ENCODE results near the gene ADAM17. TPM values are rescaled to one million over a fixed set of nuclear protein-coding genes. Genes with fewer than 3 reads are reported as not detected.

ADAM17 gene
- total RNA-seq, 4 donors from 2014 or later = 30.6 to 50.9 (median 42.6) TPM

GRCh38 chr2:9536504-9536903 lies 19.1 kb downstream of the ADAM17 start:
- Histone ChIP-seq H3K4me3 (no peak overlapping the region), H3K9me3 (no peaks in the 10 kb centered on the region), H3K36me3 (peaks cover 0 to 29% (median 0%) of the 10 kb centered on the region in 3 donors), H3K27ac (peak overlapping the region in 2 of 4 donors; percentile 76 to 85), H3K27me3 (no peaks in the 10 kb centered on the region), H3K4me1 (peaks cover 0 to 48% (median 13%) of the 10 kb centered on the region in 4 donors)
- WGBS, 2 donors = 89 to 93% methylated on average over 6 of the region's 6 CpGs
- TF ChIP-seq POLR2A (IDR thresholded peaks at IDR 0.05) = no peak
- no peak for TF ChIP-seq CTCF (IDR thresholded peaks at IDR 0.05)
- no peak for TF ChIP-seq EP300 (IDR thresholded peaks at IDR 0.05)
- no peak for DNase-seq (ENCODE audit: low spot score in 2 of 2)

GRCh38 chr2:9535177-9535576 lies 20.5 kb downstream of the ADAM17 start:
- H3K4me1 ChIP-seq = peaks cover 0 to 37% (median 13%) of the 10 kb centered on the region in 4 donors
- no peak overlapping the region for H3K4me3 ChIP-seq
- no peak for DNase-seq (ENCODE audit: low spot score in 2 of 2)
- no peaks in the 10 kb centered on the region for H3K27me3 ChIP-seq
- no peak for TF ChIP-seq POLR2A (IDR thresholded peaks at IDR 0.05)
- no peaks in the 10 kb centered on the region for H3K9me3 ChIP-seq
- H3K27ac ChIP-seq = peak overlapping the region in 1 of 4 donors; percentile 85
- WGBS, 2 donors = 50 to 56% methylated on average over 1 of the region's 1 CpG
- H3K36me3 ChIP-seq = peaks cover 0 to 35% (median 0%) of the 10 kb centered on the region in 3 donors

DNA sequence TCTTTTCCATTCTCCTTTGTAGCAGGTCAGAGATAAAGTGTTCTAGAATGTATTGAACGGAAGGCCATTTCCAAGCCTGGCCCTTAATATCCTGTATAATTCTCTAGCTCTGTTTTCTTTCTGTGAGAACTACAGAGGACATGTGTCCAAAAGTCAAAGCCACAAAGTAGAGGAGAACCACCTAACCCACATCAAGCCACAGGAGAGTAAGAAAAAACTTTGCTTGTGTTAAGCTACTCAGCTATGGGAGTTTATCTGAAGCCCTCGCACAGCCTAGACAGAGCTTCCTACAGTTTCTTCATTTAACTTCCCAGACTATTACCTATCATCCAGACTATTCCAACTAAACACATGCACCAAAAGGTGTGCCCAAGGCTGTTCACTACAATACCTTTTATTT lies 22.0 kb downstream of the ADAM17 start:
- Histone ChIP-seq H3K9me3 (no peaks in the 10 kb centered on the region), H3K27ac (no peak overlapping the region), H3K4me1 (peaks cover 0 to 22% (median 10%) of the 10 kb centered on the region in 4 donors), H3K4me3 (no peak overlapping the region), H3K36me3 (peaks cover 0 to 47% (median 0%) of the 10 kb centered on the region in 3 donors), H3K27me3 (no peaks in the 10 kb centered on the region)
- TF ChIP-seq POLR2A (IDR thresholded peaks at IDR 0.05) (no peak), CTCF (IDR thresholded peaks at IDR 0.05) (no peak), EP300 (IDR thresholded peaks at IDR 0.05) (no peak)
- no peak for DNase-seq (ENCODE audit: low spot score in 2 of 2)
- 93 to 94% methylated on average over 2 of the region's 2 CpGs for WGBS, 2 donors

GRCh38 chr2:9532421-9532820 lies 23.2 kb downstream of the ADAM17 start:
- Histone ChIP-seq H3K27me3 (no peaks in the 10 kb centered on the region), H3K4me3 (no peak overlapping the region), H3K4me1 (peaks cover 0 to 24% (median 8%) of the 10 kb centered on the region in 4 donors), H3K36me3 (peaks cover 0 to 57% (median 0%) of the 10 kb centered on the region in 3 donors), H3K9me3 (no peaks in the 10 kb centered on the region), H3K27ac (no peak overlapping the region)
- TF ChIP-seq EP300 (IDR thresholded peaks at IDR 0.05) = no peak
- no peak for TF ChIP-seq POLR2A (IDR thresholded peaks at IDR 0.05)
- no peak for TF ChIP-seq CTCF (IDR thresholded peaks at IDR 0.05)
- 86 to 94% methylated on average over 4 of the region's 4 CpGs for WGBS, 2 donors
- DNase-seq (ENCODE audit: low spot score in 2 of 2) = no peak

DNA sequence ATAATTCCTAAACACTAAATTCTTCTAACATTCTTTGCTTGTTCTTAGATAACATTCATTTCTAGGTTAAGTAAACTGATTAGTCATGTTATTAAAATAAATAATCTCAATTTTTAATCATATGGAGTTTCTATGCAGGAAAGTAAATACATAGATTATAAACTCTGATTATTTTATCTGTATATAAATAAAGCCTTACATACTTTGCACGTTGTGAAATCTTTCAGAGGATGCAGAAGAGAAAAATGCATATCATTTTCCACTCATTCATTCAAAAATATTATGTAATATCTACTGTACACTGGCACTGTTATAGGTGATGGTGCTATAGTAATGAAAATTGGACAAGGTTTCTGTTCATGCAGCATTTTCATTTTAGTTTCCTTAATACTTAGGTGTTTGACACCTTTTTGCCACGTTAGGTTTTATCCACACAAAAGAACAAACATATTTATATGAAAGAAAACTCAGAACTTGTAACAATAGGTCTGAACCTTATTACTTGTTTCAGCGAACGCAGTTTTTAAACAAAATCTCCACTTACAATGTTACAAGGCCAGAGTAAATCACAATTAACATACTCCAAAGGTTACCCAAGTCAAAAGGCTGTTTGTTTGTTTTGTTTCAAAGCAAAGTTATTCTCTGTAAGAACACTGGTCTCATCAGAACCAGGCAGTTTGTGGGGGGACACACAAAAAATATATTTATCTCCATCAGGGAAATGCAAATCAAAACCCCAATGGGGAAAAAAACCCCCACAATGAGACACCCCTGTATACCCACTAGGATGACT lies 27.4 kb downstream of the ADAM17 start:
- H3K36me3 ChIP-seq = peaks cover 0 to 73% (median 0%) of the 10 kb centered on the region in 3 donors
- H3K4me3 ChIP-seq = no peak overlapping the region
- H3K9me3 ChIP-seq = no peaks in the 10 kb centered on the region
- no peak for DNase-seq (ENCODE audit: low spot score in 2 of 2)
- WGBS, 2 donors = 58 to 65% methylated on average over 4 of the region's 4 CpGs
- no peak overlapping the region for H3K27ac ChIP-seq
- H3K27me3 ChIP-seq = no peaks in the 10 kb centered on the region
- H3K4me1 ChIP-seq = peaks cover 0 to 28% (median 7%) of the 10 kb centered on the region in 4 donors
- TF ChIP-seq POLR2A (IDR thresholded peaks at IDR 0.05) (no peak), EP300 (IDR thresholded peaks at IDR 0.05) (no peak), CTCF (IDR thresholded peaks at IDR 0.05) (no peak)
